GM12891 (cell line): ENCODE data around the gene C2orf72.

Experiments
- PAX5 ChIP-seq: IDR thresholded peaks from 2 replicates; pipeline ENCODE4 v1.6.1; 2011; ENCODE audit warnings: low read length, moderate library complexity, mild to moderate bottlenecking; ENCODE audit not compliant: insufficient read depth, severe bottlenecking
- POLR2A ChIP-seq: IDR thresholded peaks from 2 replicates; pipeline ENCODE4 v1.6.1; 2011; ENCODE audit warnings: low read depth, low read length, control low read depth
- POLR2AphosphoS5 ChIP-seq: IDR thresholded peaks from 2 replicates; pipeline ENCODE4 v1.6.1; 2011; ENCODE audit warnings: low read depth, low read length, control low read depth
- SPI1 ChIP-seq: IDR thresholded peaks from 2 replicates; pipeline ENCODE4 v1.6.1; 2011; ENCODE audit warnings: low read depth, low read length, control low read depth
- TAF1 ChIP-seq: IDR thresholded peaks from 2 replicates; pipeline ENCODE4 v1.6.1; 2011; ENCODE audit warnings: low read depth, low read length, control low read depth

- TF ChIP-seq POLR2A (no peak), POLR2AphosphoS5 (no peak), PAX5 (no peak), SPI1 (no peak), TAF1 (no peak)
Measured at GRCh38 chr2:231093933-231094332, 56.6 kb downstream of the C2orf72 start.
